Mesenchymal stem cell (in vitro differentiated cells and primary cell): ENCODE results near the gene KISS1R.
A peak's percentile ranks its signal among the peaks of the same experiment; 100 is the strongest.

Experiments used
- DNase-seq: peaks from one replicate; pipeline ENCODE4 v3.0.0-alpha.2; 2013
- H2AFZ ChIP-seq: one replicate; pipeline ENCODE4 v1.6.1; 2013; ENCODE audit warnings: low read depth, mild to moderate bottlenecking, control low read depth, inconsistent platforms, low read length, moderate library complexity
- H2AK5ac ChIP-seq: 2 replicates; pipeline ENCODE4 v1.6.1; 2013; ENCODE audit warnings: low read length, moderate library complexity, mild to moderate bottlenecking, inconsistent platforms; ENCODE audit not compliant: severe bottlenecking
- H2BK120ac ChIP-seq: one replicate; pipeline ENCODE4 v1.6.1; 2013; ENCODE audit warnings: low read depth, mild to moderate bottlenecking, inconsistent platforms, low read length, moderate library complexity
- H2BK12ac ChIP-seq, 2 experiments: one replicate each; pipeline ENCODE4 v1.6.1; 2013; ENCODE audit warnings: inconsistent platforms in 2 of 2, low read length in 2 of 2, mild to moderate bottlenecking in 2 of 2, moderate library complexity in 2 of 2, control low read depth in 1 of 2
- H2BK15ac ChIP-seq: one replicate; pipeline ENCODE4 v1.6.1; 2013; ENCODE audit warnings: mild to moderate bottlenecking, low read depth, inconsistent platforms; ENCODE audit not compliant: poor library complexity, severe bottlenecking
- H2BK5ac ChIP-seq: 2 replicates; pipeline ENCODE4 v1.6.1; 2013; ENCODE audit warnings: low read depth, mild to moderate bottlenecking, low read length, control low read depth, inconsistent platforms; ENCODE audit not compliant: poor library complexity, severe bottlenecking
- H3K14ac ChIP-seq, 2 experiments: one replicate each; pipeline ENCODE4 v1.6.1; 2013; ENCODE audit warnings: inconsistent platforms in 2 of 2, low read length in 2 of 2, control low read depth in 1 of 2, mild to moderate bottlenecking in 1 of 2, moderate library complexity in 1 of 2
- H3K18ac ChIP-seq, 2 experiments: one replicate each; pipeline ENCODE4 v1.6.1; 2013; ENCODE audit warnings: inconsistent platforms in 2 of 2, low read length in 2 of 2, control low read depth in 1 of 2, low read depth in 1 of 2, mild to moderate bottlenecking in 1 of 2
- H3K23ac ChIP-seq, 2 experiments: one replicate each; pipeline ENCODE4 v1.6.1; 2013; ENCODE audit warnings: inconsistent platforms in 2 of 2, low read length in 2 of 2, mild to moderate bottlenecking in 2 of 2, moderate library complexity in 2 of 2, control low read depth in 1 of 2
- H3K27ac ChIP-seq: 2 replicates; pipeline ENCODE4 v1.5.1; 2013; ENCODE audit warnings: mild to moderate bottlenecking, moderate library complexity, low read length, control low read depth, inconsistent platforms; ENCODE audit not compliant: poor library complexity, severe bottlenecking
- H3K27me3 ChIP-seq, 2 experiments: 2 replicates each; pipeline versions ENCODE4 v1.6.1 to v1.7.0; 2013; ENCODE audit warnings: low read length in 2 of 2, mild to moderate bottlenecking in 2 of 2, moderate library complexity in 2 of 2, control low read depth in 1 of 2, inconsistent platforms in 1 of 2; ENCODE audit not compliant: control insufficient read depth in 1 of 2, insufficient read depth in 1 of 2
- H3K36me3 ChIP-seq, 2 experiments: 2 replicates each; pipeline versions ENCODE4 v1.6.1 to v1.7.0; 2013; ENCODE audit warnings: low read length in 2 of 2, control low read depth in 1 of 2, inconsistent platforms in 1 of 2, low read depth in 1 of 2, mild to moderate bottlenecking in 1 of 2; ENCODE audit not compliant: insufficient read depth in 2 of 2, control insufficient read depth in 1 of 2
- H3K4ac ChIP-seq, 2 experiments: one replicate each; pipeline ENCODE4 v1.6.1; 2013; ENCODE audit warnings: inconsistent platforms in 2 of 2, low read length in 2 of 2, mild to moderate bottlenecking in 2 of 2, moderate library complexity in 2 of 2, control low read depth in 1 of 2, low read depth in 1 of 2
- H3K4me1 ChIP-seq: 2 replicates; pipeline ENCODE4 v1.6.1; 2013; ENCODE audit warnings: low read depth, low read length, control low read depth; ENCODE audit not compliant: control insufficient read depth, insufficient read depth
- H3K4me2 ChIP-seq: 2 replicates; pipeline ENCODE4 v1.6.1; 2013; ENCODE audit warnings: low read length, mild to moderate bottlenecking, inconsistent platforms; ENCODE audit not compliant: poor library complexity, severe bottlenecking
- H3K4me3 ChIP-seq, 2 experiments: 2 replicates each; pipeline versions ENCODE4 v1.5.1 to v1.7.0; 2013; ENCODE audit warnings: low read length in 2 of 2, mild to moderate bottlenecking in 2 of 2, control low read depth in 1 of 2, low read depth in 1 of 2; ENCODE audit not compliant: insufficient read depth in 1 of 2
- H3K79me1 ChIP-seq: replicated peaks from 2 replicates; pipeline ENCODE4 v1.6.1; 2013; ENCODE audit warnings: mild to moderate bottlenecking, control low read depth, low read length, inconsistent platforms; ENCODE audit not compliant: poor library complexity, severe bottlenecking
- H3K9ac ChIP-seq: 2 replicates; pipeline ENCODE4 v1.7.0; 2013; ENCODE audit warnings: mild to moderate bottlenecking, low read length, moderate library complexity
- H3K9me3 ChIP-seq: 2 replicates; pipeline ENCODE4 v1.7.0; 2013; ENCODE audit warnings: mild to moderate bottlenecking, low read length; ENCODE audit not compliant: control insufficient read depth
- H4K8ac ChIP-seq: one replicate; pipeline ENCODE4 v1.6.1; 2013; ENCODE audit warnings: inconsistent platforms, mild to moderate bottlenecking, low read length, moderate library complexity
- H4K91ac ChIP-seq: one replicate; pipeline ENCODE4 v1.6.1; 2013; ENCODE audit warnings: mild to moderate bottlenecking, low read length, inconsistent platforms
- WGBS: methylation state at CpG from one replicate; pipeline ENCODE4 v1.1.7; 2013; ENCODE audit warnings: mixed read lengths; 5-methylcytosine and 5-hydroxymethylcytosine counted together

Gene KISS1R

GRCh38 chr19:945401-946252 is 28.5 kb downstream of the KISS1R start:
- Histone ChIP-seq H2BK15ac (peak overlapping the region; percentile 28), H3K14ac (no peak overlapping the region), H2BK5ac (no peak overlapping the region), H3K36me3 (peaks cover 21 to 81% of the 10 kb centered on the region in 2 experiments), H3K18ac (no peak overlapping the region), H3K79me1 (no peaks in the 10 kb centered on the region), H3K4me3 (no peak overlapping the region), H4K8ac (no peak overlapping the region), H3K9me3 (no peaks in the 10 kb centered on the region), H3K23ac (no peak overlapping the region), H3K4ac (no peak overlapping the region), H4K91ac (peak overlapping the region; percentile 11), H3K27me3 (no peaks in the 10 kb centered on the region), H3K27ac (no peak overlapping the region), H3K9ac (no peak overlapping the region), H2AFZ (no peak overlapping the region), H3K4me2 (peak overlapping the region; percentile 5), H2AK5ac (peak overlapping the region; percentile 23), H3K4me1 (peaks cover 64% of the 10 kb centered on the region), H2BK120ac (no peak overlapping the region), H2BK12ac (no peak overlapping the region)
- DNase-seq, result no peak
- WGBS, result 92% methylated on average over 31 of the region's 37 CpGs

- no peak overlapping the region for H2AFZ ChIP-seq
- no peak overlapping the region for H3K18ac ChIP-seq
- H3K4me2 ChIP-seq, result no peak overlapping the region
- WGBS, result 97% methylated on average over 30 of the region's 30 CpGs
- no peak overlapping the region for H2BK5ac ChIP-seq
- no peaks in the 10 kb centered on the region for H3K79me1 ChIP-seq
- no peak for DNase-seq
- H3K9ac ChIP-seq, result no peak overlapping the region
- H2BK15ac ChIP-seq, result no peak overlapping the region
- no peak overlapping the region for H2BK12ac ChIP-seq
- H3K4me1 ChIP-seq, result peaks cover 62% of the 10 kb centered on the region
- peaks cover 15 to 66% of the 10 kb centered on the region in 2 experiments for H3K36me3 ChIP-seq
- H2BK120ac ChIP-seq, result no peak overlapping the region
- H3K27me3 ChIP-seq, result no peaks in the 10 kb centered on the region
- no peak overlapping the region for H3K4me3 ChIP-seq
- no peak overlapping the region for H3K4ac ChIP-seq
- H3K9me3 ChIP-seq, result no peaks in the 10 kb centered on the region
- no peak overlapping the region for H3K14ac ChIP-seq
- H3K27ac ChIP-seq, result no peak overlapping the region
- no peak overlapping the region for H4K8ac ChIP-seq
- H2AK5ac ChIP-seq, result no peak overlapping the region
- H4K91ac ChIP-seq, result no peak overlapping the region
- H3K23ac ChIP-seq, result no peak overlapping the region
These were observed 30.1 kb downstream of the KISS1R start for GRCh38 chr19:947090-947706.

- H2BK5ac ChIP-seq, result no peak overlapping the region
- H2AFZ ChIP-seq, result no peak overlapping the region
- H3K4me3 ChIP-seq, result no peak overlapping the region
- H3K18ac ChIP-seq, result no peak overlapping the region
- H3K36me3 ChIP-seq, result peaks cover 8 to 62% of the 10 kb centered on the region in 2 experiments
- WGBS, result 91% methylated on average over 45 of the region's 47 CpGs
- no peak overlapping the region for H4K8ac ChIP-seq
- H2BK15ac ChIP-seq, result no peak overlapping the region
- H3K14ac ChIP-seq, result no peak overlapping the region
- no peaks in the 10 kb centered on the region for H3K9me3 ChIP-seq
- H3K4ac ChIP-seq, result no peak overlapping the region
- H2BK12ac ChIP-seq, result peak overlapping the region in 1 of 2 experiments; percentile 40
- no peaks in the 10 kb centered on the region for H3K79me1 ChIP-seq
- H3K23ac ChIP-seq, result no peak overlapping the region
- H3K4me1 ChIP-seq, result peaks cover 63% of the 10 kb centered on the region
- no peak overlapping the region for H4K91ac ChIP-seq
- no peak overlapping the region for H3K4me2 ChIP-seq
- no peak overlapping the region for H2AK5ac ChIP-seq
- H3K27ac ChIP-seq, result no peak overlapping the region
- no peaks in the 10 kb centered on the region for H3K27me3 ChIP-seq
- no peak for DNase-seq
- no peak overlapping the region for H2BK120ac ChIP-seq
- no peak overlapping the region for H3K9ac ChIP-seq
These were observed 30.8 kb downstream of the KISS1R start for GRCh38 chr19:947707-948539.
